HepG2 (cell line): Measurements from ENCODE around the gene TGDS. TPM values are rescaled to one million over a fixed set of nuclear protein-coding genes. Genes with fewer than 3 reads are reported as not detected.

Experiments
- ATAC-seq: fragments of 200-7000 bp; cut with Tn5 transposase; 3 replicates; pipeline ENCODE4 v1.9.1; 2020; ENCODE audit warnings: mild to moderate bottlenecking, moderate library complexity
- BruUV-seq: library from RNA; stranded (reverse); fragments of 400-500 nt; replicated peaks from 2 replicates; lab custom pipeline; 2021; lab: Mats Ljungman, UMichigan
- CTCF ChIA-PET: fragments of 300-600 bp; formaldehyde crosslinking; extraction: SDS; loops from one replicate; lab custom pipeline; 2021; ENCODE audit warnings: low total read pairs, inconsistent platforms, low intra/inter-chr PET ratio; lab: Yijun Ruan, JAX
- POLR2A ChIA-PET: fragments of 350-600 bp; sonication (Branson Sonifier 250); formaldehyde crosslinking; loops from one replicate; lab custom pipeline; 2020; ENCODE audit warnings: antibody characterized with exemption, inconsistent platforms; lab: Yijun Ruan, JAX
- DNase-seq: peaks from one replicate; pipeline ENCODE4 v3.0.0-alpha.2; 2015; ENCODE audit warnings: low spot score
- FAIRE-seq: peaks from 3 replicates; lab custom pipeline; 2011; peaks lifted over from hg19 to GRCh38; lab: Jason Lieb, UNC
- H2AFZ ChIP-seq: one replicate; pipeline ENCODE4 v1.6.1; 2011; ENCODE audit warnings: low read length, inconsistent platforms
- H3K27ac ChIP-seq: fragments of 300-600 bp; 3 replicates; pipeline ENCODE4 v1.8.0; 2011; ENCODE audit warnings: mixed run types, mild to moderate bottlenecking, mixed read lengths, low read length, inconsistent platforms; ENCODE audit not compliant: insufficient read depth; ENCODE audit errors: extremely low read length
- H3K27me3 ChIP-seq, 2 experiments: fragments of 200-600 bp in 1 of 2; 2 replicates in 1 of 2; 3 replicates in 1 of 2; pipeline versions ENCODE4 v1.6.0 to v1.8.0; 2011; ENCODE audit warnings: low read length in 2 of 2, mild to moderate bottlenecking in 2 of 2, moderate library complexity in 2 of 2, inconsistent platforms in 1 of 2; ENCODE audit not compliant: insufficient read depth in 2 of 2, control insufficient read depth in 1 of 2
- H3K36me3 ChIP-seq, 2 experiments: fragments of 200-600 bp in 1 of 2; replicated peaks in 1 of 2; 2 replicates in 1 of 2; 3 replicates in 1 of 2; pipeline versions ENCODE4 v1.5.1 to v1.8.0; 2011; ENCODE audit warnings: low read length in 2 of 2, inconsistent platforms in 1 of 2; ENCODE audit not compliant: insufficient read depth in 2 of 2, control insufficient read depth in 1 of 2
- H3K4me1 ChIP-seq: 2 replicates; pipeline ENCODE4 v1.5.1; 2012; ENCODE audit warnings: low read length, inconsistent platforms; ENCODE audit not compliant: insufficient read depth
- H3K4me2 ChIP-seq: 2 replicates; pipeline ENCODE4 v1.6.0; 2011; ENCODE audit warnings: low read depth, low read length, inconsistent platforms
- H3K4me3 ChIP-seq, 3 experiments: fragments of 200-600 bp in 1 of 3; sonication (generic), shearing (Covaris generic) in 1 of 3; replicated peaks in 1 of 3; 2 replicates each; pipeline ENCODE4 v1.5.1; 2011 to 2016; ENCODE audit warnings: low read length in 3 of 3, inconsistent platforms in 2 of 3, low read depth in 2 of 3, mild to moderate bottlenecking in 2 of 3, control low read depth in 1 of 3, mixed read lengths in 1 of 3; ENCODE audit not compliant: insufficient read depth in 1 of 3
- H3K79me2 ChIP-seq: one replicate; pipeline ENCODE4 v1.6.1; 2011; ENCODE audit warnings: low read length, inconsistent platforms; ENCODE audit not compliant: insufficient read depth
- H3K9ac ChIP-seq: 2 replicates; pipeline ENCODE4 v1.6.0; 2011; ENCODE audit warnings: mild to moderate bottlenecking, low read depth, low read length, inconsistent platforms; ENCODE audit not compliant: insufficient read depth
- H3K9me3 ChIP-seq: 2 replicates; pipeline ENCODE4 v1.5.1; 2012; ENCODE audit warnings: mild to moderate bottlenecking, low read length
- H4K20me1 ChIP-seq: 2 replicates; pipeline ENCODE4 v1.6.0; 2011; ENCODE audit warnings: inconsistent platforms, mild to moderate bottlenecking, low read length, moderate library complexity; ENCODE audit not compliant: insufficient read depth
- ATF7 ChIP-seq, 2 experiments: fragments of 450-650 bp in 1 of 2; sonication (generic) in 1 of 2; formaldehyde crosslinking in 1 of 2; IDR thresholded peaks; 2 replicates each; pipeline versions ENCODE4 v1.4.0 to v1.6.1; 2016 to 2020; ENCODE audit warnings: antibody characterized with exemption in 1 of 2, mild to moderate bottlenecking in 1 of 2, missing genetic modification reagents in 1 of 2
- ZNF232 ChIP-seq: sonication (generic); formaldehyde crosslinking; IDR thresholded peaks from 2 replicates; pipeline ENCODE4 v1.4.0; 2020; ENCODE audit warnings: missing genetic modification reagents, borderline replicate concordance
- ZNF24 ChIP-seq: fragments of 450-650 bp; IDR thresholded peaks from 2 replicates; pipeline ENCODE4 v1.6.1; 2017; ENCODE audit warnings: antibody characterized with exemption, mild to moderate bottlenecking
- ZNF567 ChIP-seq: sonication (generic); formaldehyde crosslinking; IDR thresholded peaks from 2 replicates; pipeline ENCODE4 v1.8.1; 2023; ENCODE audit warnings: mild to moderate bottlenecking, missing genetic modification reagents, borderline replicate concordance
- ZNF629 ChIP-seq: sonication (generic); formaldehyde crosslinking; conservative IDR thresholded peaks from 2 replicates; pipeline ENCODE4 v1.5.0; 2020; ENCODE audit warnings: missing genetic modification reagents
- ZNF780A ChIP-seq: sonication (generic); formaldehyde crosslinking; IDR thresholded peaks from 2 replicates; pipeline ENCODE4 v1.8.0; 2022; ENCODE audit warnings: mild to moderate bottlenecking, missing genetic modification reagents, moderate library complexity
- ZSCAN12 ChIP-seq: sonication (generic); formaldehyde crosslinking; IDR thresholded peaks from 2 replicates; pipeline ENCODE4 v1.9.0; 2021; ENCODE audit warnings: mild to moderate bottlenecking, missing genetic modification reagents
- WGBS: methylation state at CpG from one replicate; pipeline ENCODE4 v1.1.6; 2017; ENCODE audit warnings: low lambda C conversion rate; 5-methylcytosine and 5-hydroxymethylcytosine counted together
- in situ Hi-C: cut with HindIII; loops from 2 replicates; pipeline ENCODE4 v1.10.0; 2017; ENCODE audit warnings: low pct_unique_long_range_greater_than_20kb; ENCODE audit not compliant: extremely low pct_ligation_motif_present
- intact Hi-C: fragments of 100-400 bp; cut with micrococcal nuclease; formaldehyde crosslinking; loops from one replicate; pipeline ENCODE4 v1.10.0; 2022; ENCODE audit not compliant: unreplicated experiment
- polyA plus RNA-seq, 8 experiments: library from polyadenylated mRNA; depleted of rRNA in 3 of 8; stranded (reverse) in 7 of 8; unstranded in 1 of 8; fragments of >200 nt; fragmentation: Illumina TruSeq in 4 of 8; extraction: Trizol in 4 of 8; gene quantifications; 2 replicates each; pipeline versions ENCODE4 v1.2.1 to v1.2.3, GENCODE V29; 2011 to 2016; ENCODE audit warnings: low read depth in 4 of 8, missing spikeins in 1 of 8, mixed read lengths in 1 of 8; ENCODE audit not compliant: insufficient read depth in 1 of 8
- total RNA-seq, 5 experiments: library from RNA; depleted of rRNA; stranded (reverse); fragments of >200 nt; fragmentation: Illumina TruSeq; extraction: Trizol; gene quantifications; 2 replicates each; pipeline ENCODE4 v1.2.3, GENCODE V29; 2016; ENCODE audit warnings: low read depth in 1 of 5
- TF ChIP-seq, protein P1 (sequence below): sonication (generic); formaldehyde crosslinking; IDR thresholded peaks from 2 replicates; pipeline ENCODE4 v1.4.0; 2020; ENCODE audit warnings: mild to moderate bottlenecking, missing genetic modification reagents
- TF ChIP-seq, protein P2 (sequence below): sonication (generic); IDR thresholded peaks from 2 replicates; pipeline ENCODE4 v1.6.1; 2016; ENCODE audit warnings: low read depth, borderline replicate concordance
- TF ChIP-seq, protein P3 (sequence below): sonication (generic); formaldehyde crosslinking; IDR thresholded peaks from 2 replicates; pipeline ENCODE4 v1.5.1; 2020; ENCODE audit warnings: missing genetic modification reagents, mild to moderate bottlenecking, borderline replicate concordance
- TF ChIP-seq, protein P4 (sequence below): conservative IDR thresholded peaks from 2 replicates; pipeline ENCODE4 v1.6.1; 2018; ENCODE audit warnings: missing genetic modification reagents

Gene TGDS
- total and polyA plus RNA-seq, 2 of the 13 experiments (the other 11 are each of a cell fraction or from before 2014, with no cell fraction given), result 15.5 to 17.9 TPM

DNA sequence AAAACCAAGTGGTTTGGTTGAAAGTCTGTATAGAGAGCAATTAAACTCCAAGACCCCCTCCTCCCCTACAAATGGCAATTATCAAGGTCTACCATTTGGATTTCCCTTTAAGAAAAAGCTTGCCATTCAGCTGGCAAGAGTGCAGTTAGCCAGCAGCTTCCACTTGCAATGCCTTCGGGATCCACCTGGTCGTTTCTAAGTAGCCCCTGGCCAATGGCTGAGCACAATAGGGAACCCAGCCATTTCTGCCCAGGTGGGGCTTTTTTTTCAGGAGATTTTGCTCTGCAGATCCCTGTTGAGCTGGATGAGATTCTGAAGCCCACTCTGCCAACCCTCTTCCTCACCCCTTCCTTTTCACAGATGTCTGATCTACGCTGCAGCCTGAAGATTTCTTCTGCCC lies 26.3 kb downstream of the TGDS start (continued):
- TF ChIP-seq, protein P1, sequence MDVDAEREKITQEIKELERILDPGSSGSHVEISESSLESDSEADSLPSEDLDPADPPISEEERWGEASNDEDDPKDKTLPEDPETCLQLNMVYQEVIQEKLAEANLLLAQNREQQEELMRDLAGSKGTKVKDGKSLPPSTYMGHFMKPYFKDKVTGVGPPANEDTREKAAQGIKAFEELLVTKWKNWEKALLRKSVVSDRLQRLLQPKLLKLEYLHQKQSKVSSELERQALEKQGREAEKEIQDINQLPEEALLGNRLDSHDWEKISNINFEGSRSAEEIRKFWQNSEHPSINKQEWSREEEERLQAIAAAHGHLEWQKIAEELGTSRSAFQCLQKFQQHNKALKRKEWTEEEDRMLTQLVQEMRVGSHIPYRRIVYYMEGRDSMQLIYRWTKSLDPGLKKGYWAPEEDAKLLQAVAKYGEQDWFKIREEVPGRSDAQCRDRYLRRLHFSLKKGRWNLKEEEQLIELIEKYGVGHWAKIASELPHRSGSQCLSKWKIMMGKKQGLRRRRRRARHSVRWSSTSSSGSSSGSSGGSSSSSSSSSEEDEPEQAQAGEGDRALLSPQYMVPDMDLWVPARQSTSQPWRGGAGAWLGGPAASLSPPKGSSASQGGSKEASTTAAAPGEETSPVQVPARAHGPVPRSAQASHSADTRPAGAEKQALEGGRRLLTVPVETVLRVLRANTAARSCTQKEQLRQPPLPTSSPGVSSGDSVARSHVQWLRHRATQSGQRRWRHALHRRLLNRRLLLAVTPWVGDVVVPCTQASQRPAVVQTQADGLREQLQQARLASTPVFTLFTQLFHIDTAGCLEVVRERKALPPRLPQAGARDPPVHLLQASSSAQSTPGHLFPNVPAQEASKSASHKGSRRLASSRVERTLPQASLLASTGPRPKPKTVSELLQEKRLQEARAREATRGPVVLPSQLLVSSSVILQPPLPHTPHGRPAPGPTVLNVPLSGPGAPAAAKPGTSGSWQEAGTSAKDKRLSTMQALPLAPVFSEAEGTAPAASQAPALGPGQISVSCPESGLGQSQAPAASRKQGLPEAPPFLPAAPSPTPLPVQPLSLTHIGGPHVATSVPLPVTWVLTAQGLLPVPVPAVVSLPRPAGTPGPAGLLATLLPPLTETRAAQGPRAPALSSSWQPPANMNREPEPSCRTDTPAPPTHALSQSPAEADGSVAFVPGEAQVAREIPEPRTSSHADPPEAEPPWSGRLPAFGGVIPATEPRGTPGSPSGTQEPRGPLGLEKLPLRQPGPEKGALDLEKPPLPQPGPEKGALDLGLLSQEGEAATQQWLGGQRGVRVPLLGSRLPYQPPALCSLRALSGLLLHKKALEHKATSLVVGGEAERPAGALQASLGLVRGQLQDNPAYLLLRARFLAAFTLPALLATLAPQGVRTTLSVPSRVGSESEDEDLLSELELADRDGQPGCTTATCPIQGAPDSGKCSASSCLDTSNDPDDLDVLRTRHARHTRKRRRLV, result no peak
- TF ChIP-seq, all 625 proteins: peak for 0

DNA sequence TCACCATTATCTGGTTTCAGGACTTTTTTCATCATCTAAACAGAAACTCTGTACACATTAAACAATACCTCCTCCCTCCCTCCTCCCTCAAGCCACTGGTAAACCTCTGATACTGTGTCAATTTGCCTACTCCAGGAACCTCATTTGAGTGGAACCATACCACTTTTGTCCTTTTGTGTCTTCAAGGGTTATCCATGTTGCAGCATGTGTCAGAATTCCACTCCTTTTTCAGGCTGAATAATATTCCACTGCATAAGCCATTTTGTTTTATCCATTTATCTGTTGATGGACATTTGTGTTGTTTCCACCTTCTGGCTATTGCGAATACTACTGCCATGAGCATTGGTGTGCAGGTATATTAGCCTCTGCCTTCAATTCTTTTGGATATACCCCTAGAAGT lies 27.5 kb downstream of the TGDS start:
- CTCF ChIA-PET, result no interaction called here
- Histone ChIP-seq H3K79me2 (no peaks in the 10 kb centered on the region), H3K9me3 (no peaks in the 10 kb centered on the region), H2AFZ (no peak overlapping the region), H3K36me3 (peaks cover 6 to 29% of the 10 kb centered on the region in 2 experiments), H3K27me3 (no peaks in the 10 kb centered on the region), H4K20me1 (no peaks in the 10 kb centered on the region), H3K4me3 (no peak overlapping the region), H3K27ac (no peak overlapping the region), H3K4me2 (no peak overlapping the region), H3K4me1 (no peaks in the 10 kb centered on the region), H3K9ac (no peak overlapping the region)
- DNase-seq (no peak), FAIRE-seq (no peak), ATAC-seq (no peak)
- in situ Hi-C loops, result no loop called here
- intact Hi-C loops, result no loop called here
- WGBS, result 96% methylated on average over 1 of the region's 1 CpG
- POLR2A ChIA-PET, result no interaction called here
- no TSS peak for BruUV-seq
- no peak for TF ChIP-seq ZNF780A (CRISPR knock-in tag)
- TF ChIP-seq, protein P2, sequence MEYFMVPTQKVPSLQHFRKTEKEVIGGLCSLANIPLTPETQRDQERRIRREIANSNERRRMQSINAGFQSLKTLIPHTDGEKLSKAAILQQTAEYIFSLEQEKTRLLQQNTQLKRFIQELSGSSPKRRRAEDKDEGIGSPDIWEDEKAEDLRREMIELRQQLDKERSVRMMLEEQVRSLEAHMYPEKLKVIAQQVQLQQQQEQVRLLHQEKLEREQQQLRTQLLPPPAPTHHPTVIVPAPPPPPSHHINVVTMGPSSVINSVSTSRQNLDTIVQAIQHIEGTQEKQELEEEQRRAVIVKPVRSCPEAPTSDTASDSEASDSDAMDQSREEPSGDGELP, result no peak
- TF ChIP-seq, protein P3, sequence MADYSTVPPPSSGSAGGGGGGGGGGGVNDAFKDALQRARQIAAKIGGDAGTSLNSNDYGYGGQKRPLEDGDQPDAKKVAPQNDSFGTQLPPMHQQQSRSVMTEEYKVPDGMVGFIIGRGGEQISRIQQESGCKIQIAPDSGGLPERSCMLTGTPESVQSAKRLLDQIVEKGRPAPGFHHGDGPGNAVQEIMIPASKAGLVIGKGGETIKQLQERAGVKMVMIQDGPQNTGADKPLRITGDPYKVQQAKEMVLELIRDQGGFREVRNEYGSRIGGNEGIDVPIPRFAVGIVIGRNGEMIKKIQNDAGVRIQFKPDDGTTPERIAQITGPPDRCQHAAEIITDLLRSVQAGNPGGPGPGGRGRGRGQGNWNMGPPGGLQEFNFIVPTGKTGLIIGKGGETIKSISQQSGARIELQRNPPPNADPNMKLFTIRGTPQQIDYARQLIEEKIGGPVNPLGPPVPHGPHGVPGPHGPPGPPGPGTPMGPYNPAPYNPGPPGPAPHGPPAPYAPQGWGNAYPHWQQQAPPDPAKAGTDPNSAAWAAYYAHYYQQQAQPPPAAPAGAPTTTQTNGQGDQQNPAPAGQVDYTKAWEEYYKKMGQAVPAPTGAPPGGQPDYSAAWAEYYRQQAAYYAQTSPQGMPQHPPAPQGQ (CRISPR knock-in tag), result no peak
- TF ChIP-seq ATF7 (IDR thresholded peaks at IDR 0.05), result no peak
- no peak for TF ChIP-seq ATF7 (CRISPR knock-in tag; IDR thresholded peaks at IDR 0.05)
- TF ChIP-seq ZNF232 (CRISPR knock-in tag), result no peak
- no peak for TF ChIP-seq ZSCAN12 (CRISPR knock-in tag)
- TF ChIP-seq ZNF567 (CRISPR knock-in tag), result no peak
- TF ChIP-seq, protein P4, sequence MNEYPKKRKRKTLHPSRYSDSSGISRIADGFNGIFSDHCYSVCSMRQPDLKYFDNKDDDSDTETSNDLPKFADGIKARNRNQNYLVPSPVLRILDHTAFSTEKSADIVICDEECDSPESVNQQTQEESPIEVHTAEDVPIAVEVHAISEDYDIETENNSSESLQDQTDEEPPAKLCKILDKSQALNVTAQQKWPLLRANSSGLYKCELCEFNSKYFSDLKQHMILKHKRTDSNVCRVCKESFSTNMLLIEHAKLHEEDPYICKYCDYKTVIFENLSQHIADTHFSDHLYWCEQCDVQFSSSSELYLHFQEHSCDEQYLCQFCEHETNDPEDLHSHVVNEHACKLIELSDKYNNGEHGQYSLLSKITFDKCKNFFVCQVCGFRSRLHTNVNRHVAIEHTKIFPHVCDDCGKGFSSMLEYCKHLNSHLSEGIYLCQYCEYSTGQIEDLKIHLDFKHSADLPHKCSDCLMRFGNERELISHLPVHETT (CRISPR knock-in tag), result no peak
- TF ChIP-seq ZNF629 (CRISPR knock-in tag), result no peak
- TF ChIP-seq ZNF24, result no peak
